GM18867 (cell line): ENCODE data around the gene HDAC9.

Experiments
- ATAC-seq: cut with Tn5 transposase; IDR thresholded peaks from one replicate; pipeline ENCODE4 v1.9.1; 2021; ENCODE audit warnings: mild to moderate bottlenecking, moderate library complexity; ENCODE audit not compliant: unreplicated experiment

The HDAC9 gene

GRCh38 chr7:18495412-18496340, at the start of gene HDAC9:
HDAC9 (plus strand) TSS chr7:18495749; CDS start chr7:18496303, 554 bp downstream.
- ATAC-seq: peak; percentile 93

- ATAC-seq: no peak
Measured at GRCh38 chr7:18445916-18446520, 49.5 kb upstream of the HDAC9 start.

GRCh38 chr7:18450019-18450418, 45.5 kb upstream of the HDAC9 start:
- no peak for ATAC-seq

- no peak for ATAC-seq
Measured at GRCh38 chr7:18455606-18456005, 39.9 kb upstream of the HDAC9 start.

- no peak for ATAC-seq
Measured at GRCh38 chr7:18457832-18458231, 37.7 kb upstream of the HDAC9 start.

- no peak for ATAC-seq
Measured at GRCh38 chr7:18458830-18459229, 36.7 kb upstream of the HDAC9 start.

- ATAC-seq: no peak
Measured at GRCh38 chr7:18459484-18460245, 35.9 kb upstream of the HDAC9 start.

- no peak for ATAC-seq
Measured at GRCh38 chr7:18461785-18462467, 33.6 kb upstream of the HDAC9 start.

- no peak for ATAC-seq
Measured at GRCh38 chr7:18464830-18465229, 30.7 kb upstream of the HDAC9 start.

- no peak for ATAC-seq
Measured at GRCh38 chr7:18467011-18467410, 28.5 kb upstream of the HDAC9 start.

- no peak for ATAC-seq
Measured at GRCh38 chr7:18468795-18469194, 26.8 kb upstream of the HDAC9 start.

- no peak for ATAC-seq
Measured at GRCh38 chr7:18469316-18469715, 26.2 kb upstream of the HDAC9 start.

GRCh38 chr7:18471476-18472160, 23.9 kb upstream of the HDAC9 start:
- ATAC-seq: no peak

GRCh38 chr7:18472161-18472483, 23.4 kb upstream of the HDAC9 start:
- ATAC-seq: no peak

- no peak for ATAC-seq
Measured at GRCh38 chr7:18473119-18473518, 22.4 kb upstream of the HDAC9 start.

GRCh38 chr7:18474944-18475343, 20.6 kb upstream of the HDAC9 start:
- no peak for ATAC-seq

- ATAC-seq: no peak
Measured at GRCh38 chr7:18475488-18475887, 20.1 kb upstream of the HDAC9 start.

GRCh38 chr7:18481776-18482175, 13.8 kb upstream of the HDAC9 start:
- ATAC-seq: no peak

GRCh38 chr7:18488049-18488448, 7.5 kb upstream of the HDAC9 start:
- no peak for ATAC-seq

- no peak for ATAC-seq
Measured at GRCh38 chr7:18489624-18490023, 5.9 kb upstream of the HDAC9 start.

GRCh38 chr7:18491871-18492270, 3.7 kb upstream of the HDAC9 start:
- ATAC-seq: no peak
